ENCODE data around the gene DZIP1. TPM values are rescaled to one million over a fixed set of nuclear protein-coding genes. Genes with fewer than 3 reads are reported as not detected.

DZIP1 gene
- polyA plus RNA-seq, 1 donor (not counting 4 experiments of a cell fraction or from before 2014, with no cell fraction given) = 1.4 TPM

- Histone ChIP-seq H4K20me1 (ENCODE audit: control insufficient read depth, extremely low read depth, insufficient read depth, low read length) (no peaks in the 10 kb centered on the region), H3K4me2 (ENCODE audit: control insufficient read depth, extremely low read depth, insufficient read depth, low read depth, low read length) (no peak overlapping the region), H3K27me3 (ENCODE audit: control insufficient read depth, extremely low read depth, insufficient read depth, low read length) (peaks cover 8% of the 10 kb centered on the region), H3K4me1 (ENCODE audit: control insufficient read depth, extremely low read depth, insufficient read depth, low read length) (peaks cover 9% of the 10 kb centered on the region), H3K27ac (ENCODE audit: control insufficient read depth, insufficient read depth, low read length) (no peak overlapping the region), H3K9me3 (ENCODE audit: control insufficient read depth, low read depth, low read length) (no peaks in the 10 kb centered on the region), H2AFZ (ENCODE audit: control insufficient read depth, low read length) (no peak overlapping the region), H3K79me2 (ENCODE audit: control insufficient read depth, insufficient read depth, low read length) (no peaks in the 10 kb centered on the region), H3K4me3 (ENCODE audit: control insufficient read depth in 2 of 3, extremely low read depth in 1 of 3, insufficient read depth in 2 of 3, low read depth in 1 of 3, low read length in 3 of 3) (no peak overlapping the region), H3K36me3 (ENCODE audit: control insufficient read depth in 2 of 2, extremely low read depth in 1 of 2, insufficient read depth in 2 of 2, low read length in 2 of 2) (no peaks in the 10 kb centered on the region), H3K9ac (ENCODE audit: control insufficient read depth, extremely low read depth, insufficient read depth, low read length) (no peak overlapping the region), H3K9me1 (ENCODE audit: control insufficient read depth, extremely low read depth, insufficient read depth, low read length) (peaks cover 3% of the 10 kb centered on the region)
- DNase-seq (ENCODE audit: low read depth, low spot score) = no peak
- FAIRE-seq = no peak
- no peak for TF ChIP-seq CTCF (optimal IDR thresholded peaks at IDR 0.05 in 1 of 3, IDR thresholded peaks at IDR 0.05 in 1 of 3, conservative IDR thresholded peaks at IDR 0.05 in 1 of 3; ENCODE audit: extremely low read depth in 1 of 3, insufficient read depth in 2 of 3, low read length in 3 of 3)
- no peak for TF ChIP-seq EZH2 (IDR thresholded peaks at IDR 0.05; ENCODE audit: low read length)
- dilution Hi-C loops (cut with MboI; ENCODE audit: extremely low pct_ligation_motif_present, low sequenced_read_pairs) = no loop called here
These were observed 42.6 kb downstream of the DZIP1 start for GRCh38 chr13:95601906-95602305.

GRCh38 chr13:95601216-95601615, 43.3 kb downstream of the DZIP1 start:
- no peak overlapping the region for H3K4me2 ChIP-seq (ENCODE audit: control insufficient read depth, extremely low read depth, insufficient read depth, low read depth, low read length)
- H3K27ac ChIP-seq (ENCODE audit: control insufficient read depth, insufficient read depth, low read length) = no peak overlapping the region
- dilution Hi-C loops (cut with MboI; ENCODE audit: extremely low pct_ligation_motif_present, low sequenced_read_pairs) = no loop called here
- H3K4me3 ChIP-seq (ENCODE audit: control insufficient read depth in 2 of 3, extremely low read depth in 1 of 3, insufficient read depth in 2 of 3, low read depth in 1 of 3, low read length in 3 of 3) = no peak overlapping the region
- TF ChIP-seq CTCF (optimal IDR thresholded peaks at IDR 0.05 in 1 of 3, IDR thresholded peaks at IDR 0.05 in 1 of 3, conservative IDR thresholded peaks at IDR 0.05 in 1 of 3; ENCODE audit: extremely low read depth in 1 of 3, insufficient read depth in 2 of 3, low read length in 3 of 3) = no peak
- no peak for TF ChIP-seq EZH2 (IDR thresholded peaks at IDR 0.05; ENCODE audit: low read length)
- H3K9me1 ChIP-seq (ENCODE audit: control insufficient read depth, extremely low read depth, insufficient read depth, low read length) = peaks cover 3% of the 10 kb centered on the region
- H2AFZ ChIP-seq (ENCODE audit: control insufficient read depth, low read length) = no peak overlapping the region
- peaks cover 12% of the 10 kb centered on the region for H3K27me3 ChIP-seq (ENCODE audit: control insufficient read depth, extremely low read depth, insufficient read depth, low read length)
- FAIRE-seq (no peak), DNase-seq (ENCODE audit: low read depth, low spot score) (no peak)
- H3K79me2 ChIP-seq (ENCODE audit: control insufficient read depth, insufficient read depth, low read length) = no peaks in the 10 kb centered on the region
- H3K36me3 ChIP-seq (ENCODE audit: control insufficient read depth in 2 of 2, extremely low read depth in 1 of 2, insufficient read depth in 2 of 2, low read length in 2 of 2) = no peaks in the 10 kb centered on the region
- H3K9ac ChIP-seq (ENCODE audit: control insufficient read depth, extremely low read depth, insufficient read depth, low read length) = no peak overlapping the region
- no peaks in the 10 kb centered on the region for H4K20me1 ChIP-seq (ENCODE audit: control insufficient read depth, extremely low read depth, insufficient read depth, low read length)
- peaks cover 9% of the 10 kb centered on the region for H3K4me1 ChIP-seq (ENCODE audit: control insufficient read depth, extremely low read depth, insufficient read depth, low read length)
- no peaks in the 10 kb centered on the region for H3K9me3 ChIP-seq (ENCODE audit: control insufficient read depth, low read depth, low read length)
